ENCODE data around the gene JUNB. TPM values are rescaled to one million over a fixed set of nuclear protein-coding genes. Genes with fewer than 3 reads are reported as not detected.

JUNB gene
- total and polyA plus RNA-seq, 2 of the 13 experiments (the other 11 are each of a cell fraction or from before 2014, with no cell fraction given) = 7.7 to 8.2 TPM

- TF ChIP-seq ARID5B (CRISPR knock-in tag; IDR thresholded peaks at IDR 0.05) (peak; percentile 22; the same call in 1 of the 2 replicates), SIN3A (IDR thresholded peaks at IDR 0.05; ENCODE audit: borderline replicate concordance, low read depth, low read length) (0 out of 2 replicates have a peak, but pooled peaks have one; percentile 66), MAZ (IDR thresholded peaks at IDR 0.05; ENCODE audit: borderline replicate concordance, low read depth, low read length) (no peak), MAZ (CRISPR knock-in tag; IDR thresholded peaks at IDR 0.05; ENCODE audit: low read depth) (peak; percentile 68; the same call in 1 of the 2 replicates), DMAP1 (CRISPR knock-in tag; IDR thresholded peaks at IDR 0.05) (0 out of 2 replicates have a peak, but pooled peaks have one; percentile 26), KDM5B (CRISPR knock-in tag; IDR thresholded peaks at IDR 0.05; ENCODE audit: borderline replicate concordance) (peak; percentile 65; the same call in 1 of the 2 replicates), HDAC1 (CRISPR knock-in tag; IDR thresholded peaks at IDR 0.05) (peak; percentile 80), ZNF34 (CRISPR knock-in tag; IDR thresholded peaks at IDR 0.05; ENCODE audit: borderline replicate concordance) (no peak), MATR3 (CRISPR knock-in tag; IDR thresholded peaks at IDR 0.05) (no peak), NR0B2 (CRISPR knock-in tag; IDR thresholded peaks at IDR 0.05) (peak; percentile 17; the same call in 1 of the 2 replicates), NFIC (IDR thresholded peaks at IDR 0.05; ENCODE audit: low read length) (no peak), HNRNPK (IDR thresholded peaks at IDR 0.05; ENCODE audit: low read depth, low read length, poor library complexity, severe bottlenecking) (no peak), HNF1A (IDR thresholded peaks at IDR 0.05; ENCODE audit: low read depth) (no peak), HNF1A (CRISPR knock-in tag; IDR thresholded peaks at IDR 0.05; ENCODE audit: borderline replicate concordance) (peak; percentile 33; the same call in 1 of the 2 replicates), SALL1 (CRISPR knock-in tag; IDR thresholded peaks at IDR 0.05) (peak; percentile 31; the same call in 1 of the 2 replicates), SPEN (CRISPR knock-in tag; IDR thresholded peaks at IDR 0.05; ENCODE audit: low read depth) (peak; percentile 50; the same call in 1 of the 2 replicates)
These were observed 8.6 kb upstream of the JUNB start (continued) for GRCh38 chr19:12782424-12783290.

Measured in HepG2 (cell line).